Suprapubic skin (tissue), 4 donors: ENCODE data around the gene CEP192. TPM values are rescaled to one million over a fixed set of nuclear protein-coding genes. Genes with fewer than 3 reads are reported as not detected.

ENCODE experiments used
- DNase-seq, 2 donors: peaks; one replicate each; pipeline ENCODE4 v3.0.0-alpha.2; 2019; ENCODE audit warnings: low spot score in 2 of 2
- H3K27ac ChIP-seq: fragments of 200-600 bp; sonication (generic); one replicate; pipeline ENCODE4 v1.5.1; 2019
- H3K27me3 ChIP-seq: fragments of 200-600 bp; sonication (generic); one replicate; pipeline ENCODE4 v1.5.1; 2019
- H3K36me3 ChIP-seq: fragments of 200-600 bp; sonication (generic); one replicate; pipeline ENCODE4 v1.5.1; 2019
- H3K4me1 ChIP-seq: fragments of 200-600 bp; sonication (generic); one replicate; pipeline ENCODE4 v1.5.1; 2019
- H3K4me3 ChIP-seq: fragments of 200-600 bp; sonication (generic); one replicate; pipeline ENCODE4 v1.5.1; 2019; ENCODE audit warnings: mild to moderate bottlenecking
- H3K9me3 ChIP-seq: fragments of 200-600 bp; sonication (generic); one replicate; pipeline ENCODE4 v1.5.1; 2019
- CTCF ChIP-seq, 2 donors: fragments of 200-600 bp in 1 of 2; fragments of 450-650 bp in 1 of 2; sonication (generic) in 1 of 2; IDR thresholded peaks; one replicate each; pipeline ENCODE4 v1.5.1; 2016 to 2019; ENCODE audit warnings: antibody characterized with exemption in 2 of 2, mild to moderate bottlenecking in 1 of 2, moderate library complexity in 1 of 2
- EP300 ChIP-seq: sonication (generic); formaldehyde crosslinking; IDR thresholded peaks from one replicate; pipeline ENCODE4 v1.6.1; 2017; ENCODE audit warnings: antibody characterized with exemption
- POLR2A ChIP-seq, 2 donors: fragments of 450-650 bp; IDR thresholded peaks; one replicate each; pipeline ENCODE4 v1.6.1; 2017; ENCODE audit warnings: antibody characterized with exemption in 2 of 2, mild to moderate bottlenecking in 2 of 2, moderate library complexity in 2 of 2
- POLR2AphosphoS5 ChIP-seq, 3 donors: sonication (generic); formaldehyde crosslinking; IDR thresholded peaks; one replicate each; pipeline ENCODE4 v1.6.1; 2017; ENCODE audit warnings: antibody characterized with exemption in 3 of 3
- WGBS: methylation state at CpG from one replicate; pipeline ENCODE4 v1.1.5; 2018; 5-methylcytosine and 5-hydroxymethylcytosine counted together
- total RNA-seq, 4 donors: library from RNA; depleted of rRNA; stranded (reverse); fragments of >200 nt; gene quantifications; one replicate each; pipeline ENCODE4 v1.1.0, GENCODE V29; 2016

CEP192 gene
- total RNA-seq, 4 donors from 2014 or later: 13.0 to 30.4 (median 18.8) TPM

- Histone ChIP-seq H3K27me3 (no peaks in the 10 kb centered on the region), H3K36me3 (peaks cover 34% of the 10 kb centered on the region), H3K27ac (no peak overlapping the region), H3K4me3 (no peak overlapping the region), H3K9me3 (no peaks in the 10 kb centered on the region), H3K4me1 (no peaks in the 10 kb centered on the region)
- TF ChIP-seq EP300 (no peak), POLR2A (IDR thresholded peaks at IDR 0.05) (no peak), CTCF (IDR thresholded peaks at IDR 0.05) (no peak), POLR2AphosphoS5 (IDR thresholded peaks at IDR 0.05) (no peak)
- WGBS: 72% methylated on average over 4 of the region's 4 CpGs
- no peak for DNase-seq
These were observed 129.8 kb downstream of the CEP192 start for GRCh38 chr18:13120983-13121441.

GRCh38 chr18:13124411-13124810 lies 133.2 kb downstream of the CEP192 start:
- H3K36me3 ChIP-seq: peaks cover 1% of the 10 kb centered on the region
- H3K4me1 ChIP-seq: no peaks in the 10 kb centered on the region
- 58% methylated on average over 8 of the region's 8 CpGs for WGBS
- no peak overlapping the region for H3K27ac ChIP-seq
- no peaks in the 10 kb centered on the region for H3K27me3 ChIP-seq
- no peaks in the 10 kb centered on the region for H3K9me3 ChIP-seq
- TF ChIP-seq POLR2AphosphoS5 (IDR thresholded peaks at IDR 0.05) (no peak), EP300 (no peak), CTCF (IDR thresholded peaks at IDR 0.05) (no peak), POLR2A (IDR thresholded peaks at IDR 0.05) (no peak)
- DNase-seq: no peak
- no peak overlapping the region for H3K4me3 ChIP-seq

GRCh38 chr18:13125191-13125590 lies 134.0 kb downstream of the CEP192 start:
- Histone ChIP-seq H3K36me3 (no peaks in the 10 kb centered on the region), H3K4me1 (no peaks in the 10 kb centered on the region), H3K4me3 (no peak overlapping the region), H3K9me3 (no peaks in the 10 kb centered on the region), H3K27ac (no peak overlapping the region), H3K27me3 (no peaks in the 10 kb centered on the region)
- DNase-seq: no peak
- TF ChIP-seq EP300: no peak
- no peak for TF ChIP-seq POLR2A (IDR thresholded peaks at IDR 0.05)
- TF ChIP-seq CTCF (IDR thresholded peaks at IDR 0.05): no peak
- TF ChIP-seq POLR2AphosphoS5 (IDR thresholded peaks at IDR 0.05): no peak
- WGBS: 35% methylated on average over 5 of the region's 5 CpGs

- TF ChIP-seq CTCF (IDR thresholded peaks at IDR 0.05) (no peak), POLR2AphosphoS5 (IDR thresholded peaks at IDR 0.05) (no peak), POLR2A (IDR thresholded peaks at IDR 0.05) (no peak), EP300 (no peak)
- Histone ChIP-seq H3K4me3 (no peak overlapping the region), H3K4me1 (no peaks in the 10 kb centered on the region), H3K27ac (no peak overlapping the region), H3K36me3 (no peaks in the 10 kb centered on the region), H3K27me3 (no peaks in the 10 kb centered on the region), H3K9me3 (no peaks in the 10 kb centered on the region)
- no peak for DNase-seq
- WGBS: 94% methylated on average over 17 of the region's 17 CpGs
These were observed 135.9 kb downstream of the CEP192 start for GRCh38 chr18:13126966-13127598.

GRCh38 chr18:13131283-13131682 lies 140.1 kb downstream of the CEP192 start:
- H3K27ac ChIP-seq: no peak overlapping the region
- H3K4me1 ChIP-seq: peaks cover 3% of the 10 kb centered on the region
- H3K9me3 ChIP-seq: no peaks in the 10 kb centered on the region
- WGBS: 52% methylated on average over 6 of the region's 6 CpGs
- H3K4me3 ChIP-seq: no peak overlapping the region
- H3K36me3 ChIP-seq: no peaks in the 10 kb centered on the region
- H3K27me3 ChIP-seq: no peaks in the 10 kb centered on the region
- TF ChIP-seq POLR2A (IDR thresholded peaks at IDR 0.05) (no peak), POLR2AphosphoS5 (IDR thresholded peaks at IDR 0.05) (no peak), EP300 (no peak), CTCF (IDR thresholded peaks at IDR 0.05) (no peak)
- no peak for DNase-seq
